H9 (cell line): Measurements from ENCODE around the gene RBM34. TPM values are rescaled to one million over a fixed set of nuclear protein-coding genes. Genes with fewer than 3 reads are reported as not detected.

Experiments used
- DNase-seq: peaks from one replicate; pipeline ENCODE4 v3.0.0-alpha.2; 2017
- H2AFZ ChIP-seq: one replicate; pipeline ENCODE4 v1.6.1; 2013; ENCODE audit warnings: mild to moderate bottlenecking, low read length, control low read depth, moderate library complexity
- H2AK5ac ChIP-seq: 2 replicates; pipeline ENCODE4 v1.6.1; 2013; ENCODE audit warnings: low read length, control low read depth, mixed read lengths; ENCODE audit not compliant: insufficient read length
- H2BK120ac ChIP-seq: one replicate; pipeline ENCODE4 v1.6.1; 2013; ENCODE audit warnings: low read depth, mild to moderate bottlenecking, low read length, control low read depth, inconsistent platforms; ENCODE audit not compliant: poor library complexity, severe bottlenecking
- H2BK12ac ChIP-seq: 2 replicates; pipeline ENCODE4 v1.6.1; 2013; ENCODE audit warnings: low read length, control low read depth, mixed read lengths, low read depth; ENCODE audit not compliant: insufficient read length
- H2BK15ac ChIP-seq: 2 replicates; pipeline ENCODE4 v1.6.1; 2013; ENCODE audit warnings: low read depth, low read length, control low read depth
- H2BK20ac ChIP-seq: one replicate; pipeline ENCODE4 v1.6.1; 2013; ENCODE audit warnings: low read depth, mild to moderate bottlenecking, low read length, control low read depth, inconsistent platforms; ENCODE audit not compliant: poor library complexity, severe bottlenecking
- H2BK5ac ChIP-seq: 2 replicates; pipeline ENCODE4 v1.6.1; 2013; ENCODE audit warnings: low read length, control low read depth, mixed read lengths; ENCODE audit not compliant: insufficient read length
- H3K14ac ChIP-seq: 2 replicates; pipeline ENCODE4 v1.6.1; 2013; ENCODE audit warnings: low read length, control low read depth; ENCODE audit not compliant: insufficient read depth
- H3K18ac ChIP-seq: 2 replicates; pipeline ENCODE4 v1.6.1; 2013; ENCODE audit warnings: low read depth, mild to moderate bottlenecking, mixed read lengths, low read length, control low read depth; ENCODE audit not compliant: insufficient read length
- H3K23ac ChIP-seq: 2 replicates; pipeline ENCODE4 v1.6.1; 2013; ENCODE audit warnings: low read length, control low read depth, mixed read lengths, low read depth; ENCODE audit not compliant: insufficient read length
- H3K23me2 ChIP-seq: 2 replicates; pipeline ENCODE4 v1.6.1; 2013; ENCODE audit warnings: low read depth, mild to moderate bottlenecking, mixed read lengths, low read length, control low read depth; ENCODE audit not compliant: insufficient read length, poor library complexity, severe bottlenecking
- H3K27ac ChIP-seq: 2 replicates; pipeline ENCODE4 v1.5.1; 2013; ENCODE audit warnings: low read length, control low read depth, mixed read lengths, low read depth; ENCODE audit not compliant: insufficient read length
- H3K27me3 ChIP-seq: 2 replicates; pipeline ENCODE4 v1.6.1; 2013; ENCODE audit warnings: low read length, control low read depth, inconsistent platforms; ENCODE audit not compliant: insufficient read depth
- H3K4ac ChIP-seq: 2 replicates; pipeline ENCODE4 v1.6.1; 2013; ENCODE audit warnings: low read depth, mild to moderate bottlenecking, control low read depth, inconsistent platforms, low read length, moderate library complexity
- H3K4me1 ChIP-seq: 2 replicates; pipeline ENCODE4 v1.6.1; 2013; ENCODE audit warnings: low read length, control low read depth, inconsistent platforms; ENCODE audit not compliant: insufficient read depth
- H3K4me2 ChIP-seq: 2 replicates; pipeline ENCODE4 v1.6.1; 2013; ENCODE audit warnings: low read length, control low read depth, mixed read lengths; ENCODE audit not compliant: insufficient read length, insufficient read depth
- H3K56ac ChIP-seq: 2 replicates; pipeline ENCODE4 v1.6.1; 2013; ENCODE audit warnings: low read depth, mild to moderate bottlenecking, mixed read lengths, low read length, control low read depth; ENCODE audit not compliant: insufficient read length
- H3K79me1 ChIP-seq: 2 replicates; pipeline ENCODE4 v1.6.1; 2013; ENCODE audit warnings: low read depth, mild to moderate bottlenecking, moderate library complexity, low read length, control low read depth, inconsistent platforms; ENCODE audit not compliant: insufficient read depth, poor library complexity, severe bottlenecking
- H3K79me2 ChIP-seq: 2 replicates; pipeline ENCODE4 v1.6.1; 2013; ENCODE audit warnings: low read length, control low read depth, inconsistent platforms; ENCODE audit not compliant: insufficient read depth
- H3K9ac ChIP-seq: 2 replicates; pipeline ENCODE4 v1.6.1; 2013; ENCODE audit warnings: low read length, control low read depth, mixed read lengths; ENCODE audit not compliant: insufficient read length; ENCODE audit errors: extremely low read depth
- H3K9me3 ChIP-seq: one replicate; pipeline ENCODE4 v1.6.1; 2013; ENCODE audit warnings: low read depth, low read length, inconsistent platforms; ENCODE audit not compliant: control insufficient read depth
- H3T11ph ChIP-seq: one replicate; pipeline ENCODE4 v1.6.1; 2013; ENCODE audit warnings: mild to moderate bottlenecking, low read length, control low read depth, inconsistent platforms
- H4K20me1 ChIP-seq: one replicate; pipeline ENCODE4 v1.6.1; 2013; ENCODE audit not compliant: control insufficient read depth, insufficient read length, insufficient read depth
- H4K5ac ChIP-seq: 2 replicates; pipeline ENCODE4 v1.6.1; 2013; ENCODE audit warnings: low read depth, mild to moderate bottlenecking, mixed read lengths, low read length, control low read depth; ENCODE audit not compliant: insufficient read length
- H4K8ac ChIP-seq: replicated peaks from 2 replicates; pipeline ENCODE4 v1.6.1; 2013; ENCODE audit warnings: low read length, control low read depth, mixed read lengths, low read depth; ENCODE audit not compliant: insufficient read length
- H4K91ac ChIP-seq: 2 replicates; pipeline ENCODE4 v1.6.1; 2013; ENCODE audit warnings: low read depth, mild to moderate bottlenecking, moderate library complexity, mixed read lengths, low read length, control low read depth; ENCODE audit not compliant: insufficient read length
- H3K27ac Mint-ChIP-seq, 3 experiments: 2 replicates in 2 of 3; 3 replicates in 1 of 3; pipeline ENCODE4 v1.8.0; 2020 to 2021; ENCODE audit warnings: mixed read lengths in 3 of 3, mild to moderate bottlenecking in 1 of 3, moderate library complexity in 1 of 3
- H3K27me3 Mint-ChIP-seq: 2 replicates; pipeline ENCODE4 v1.8.0; 2021; ENCODE audit warnings: low read depth, mild to moderate bottlenecking, moderate library complexity, mixed read lengths
- H3K36me3 Mint-ChIP-seq, 3 experiments: 2 replicates in 2 of 3; 3 replicates in 1 of 3; pipeline ENCODE4 v1.8.0; 2020 to 2021; ENCODE audit warnings: low read depth in 3 of 3, mixed read lengths in 3 of 3; ENCODE audit not compliant: insufficient read depth in 1 of 3
- H3K4me1 Mint-ChIP-seq, 2 experiments: 2 replicates each; pipeline ENCODE4 v1.8.0; 2020; ENCODE audit warnings: mixed read lengths in 2 of 2
- H3K4me3 Mint-ChIP-seq, 2 experiments: 2 replicates in 1 of 2; 3 replicates in 1 of 2; pipeline ENCODE4 v1.8.0; 2020 to 2021; ENCODE audit warnings: mild to moderate bottlenecking in 2 of 2, mixed read lengths in 2 of 2, moderate library complexity in 1 of 2
- H3K9me3 Mint-ChIP-seq, 2 experiments: 2 replicates in 1 of 2; 3 replicates in 1 of 2; pipeline ENCODE4 v1.8.0; 2020; ENCODE audit warnings: mild to moderate bottlenecking in 2 of 2, mixed read lengths in 2 of 2, moderate library complexity in 1 of 2
- WGBS: extraction: QIAGEN DNeasy Blood & Tissue Kit; methylation state at CpG from one replicate; pipeline ENCODE4 v1.1.7; 2013; ENCODE audit warnings: missing lambda C conversion rate, low lambda C conversion rate, mixed read lengths; ENCODE audit not compliant: insufficient read length; ENCODE audit errors: extremely low coverage; 5-methylcytosine and 5-hydroxymethylcytosine counted together
- total RNA-seq: library from RNA; stranded (reverse); gene quantifications from 2 replicates; pipeline ENCODE4 v1.2.1, GENCODE V29; 2021
- TF ChIP-seq, protein P1 (sequence below): fragments of 200-600 bp; sonication (generic); conservative IDR thresholded peaks from 3 replicates; pipeline ENCODE4 v1.8.0; 2021; ENCODE audit warnings: antibody characterized with exemption, mild to moderate bottlenecking

Gene RBM34
- total RNA-seq, 1 experiment from 2014 or later, result 121 TPM

DNA sequence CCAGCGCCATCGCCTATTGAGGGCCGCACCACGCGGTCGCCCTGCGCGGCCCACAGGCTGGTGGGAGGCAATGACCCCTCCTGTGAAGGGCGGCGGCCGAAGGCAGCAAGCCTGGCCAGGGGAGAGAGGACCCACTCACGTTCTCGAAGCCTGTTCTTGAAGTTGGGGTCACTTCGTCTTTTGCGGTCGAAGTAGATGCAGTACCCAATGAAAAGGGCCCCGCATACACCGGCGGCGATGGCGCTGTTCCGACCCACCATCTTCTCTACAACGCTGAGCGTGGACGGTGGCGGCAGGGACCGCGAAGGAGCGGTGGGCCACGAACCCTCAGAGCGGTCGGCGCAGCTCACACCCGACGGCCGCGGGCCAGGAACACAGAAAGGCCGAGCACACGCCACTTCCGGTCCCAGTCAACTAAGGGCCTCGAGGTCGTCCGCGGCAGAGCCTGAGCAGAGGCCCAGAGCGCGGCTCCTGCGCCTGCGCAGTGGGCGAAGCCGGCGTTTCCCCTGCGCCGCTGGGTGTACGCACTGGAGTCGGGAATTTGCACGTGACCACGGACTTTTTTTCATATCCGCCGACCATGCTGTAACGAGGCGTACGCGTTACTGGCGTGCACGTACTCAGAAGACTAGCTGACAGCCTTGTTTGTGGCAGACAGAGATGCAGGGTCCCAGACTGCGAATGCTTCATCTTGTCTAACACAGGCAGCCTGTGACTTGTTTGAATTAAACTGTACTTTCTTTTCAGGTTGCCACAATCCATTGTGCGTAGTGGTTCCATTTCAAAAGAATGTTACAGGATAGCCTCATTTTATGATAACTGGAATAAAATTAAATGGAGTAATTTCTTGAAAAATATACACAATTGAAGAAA lies 32.4 kb downstream of the RBM34 start, which contains the start of gene TOMM20:
TSS of gene TOMM20 (minus strand) at position 382 of the 873 bp plus-strand sequence. CDS start at position 260, 122 bp downstream.
- TF ChIP-seq, protein P1, sequence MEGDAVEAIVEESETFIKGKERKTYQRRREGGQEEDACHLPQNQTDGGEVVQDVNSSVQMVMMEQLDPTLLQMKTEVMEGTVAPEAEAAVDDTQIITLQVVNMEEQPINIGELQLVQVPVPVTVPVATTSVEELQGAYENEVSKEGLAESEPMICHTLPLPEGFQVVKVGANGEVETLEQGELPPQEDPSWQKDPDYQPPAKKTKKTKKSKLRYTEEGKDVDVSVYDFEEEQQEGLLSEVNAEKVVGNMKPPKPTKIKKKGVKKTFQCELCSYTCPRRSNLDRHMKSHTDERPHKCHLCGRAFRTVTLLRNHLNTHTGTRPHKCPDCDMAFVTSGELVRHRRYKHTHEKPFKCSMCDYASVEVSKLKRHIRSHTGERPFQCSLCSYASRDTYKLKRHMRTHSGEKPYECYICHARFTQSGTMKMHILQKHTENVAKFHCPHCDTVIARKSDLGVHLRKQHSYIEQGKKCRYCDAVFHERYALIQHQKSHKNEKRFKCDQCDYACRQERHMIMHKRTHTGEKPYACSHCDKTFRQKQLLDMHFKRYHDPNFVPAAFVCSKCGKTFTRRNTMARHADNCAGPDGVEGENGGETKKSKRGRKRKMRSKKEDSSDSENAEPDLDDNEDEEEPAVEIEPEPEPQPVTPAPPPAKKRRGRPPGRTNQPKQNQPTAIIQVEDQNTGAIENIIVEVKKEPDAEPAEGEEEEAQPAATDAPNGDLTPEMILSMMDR, result no peak
- Histone ChIP-seq H4K20me1 (no peaks in the 10 kb centered on the region), H2AK5ac (no peak within 1 kb of the TSS), H3K9ac (peak within 1 kb of the TSS; percentile 96), H3K9me3 (no peaks in the 10 kb centered on the region), H3T11ph (no peak within 1 kb of the TSS), H2BK20ac (no peak within 1 kb of the TSS), H3K14ac (peak within 1 kb of the TSS; percentile 84), H2BK12ac (no peak within 1 kb of the TSS), H3K18ac (peak within 1 kb of the TSS; percentile 91), H4K8ac (no peak within 1 kb of the TSS), H2BK120ac (peak within 1 kb of the TSS; percentile 26), H2BK15ac (no peak within 1 kb of the TSS), H3K4me1 (no peaks in the 10 kb centered on the region), H4K5ac (peak within 1 kb of the TSS; percentile 56), H3K4me2 (peak within 1 kb of the TSS; percentile 77), H3K79me1 (no peaks in the 10 kb centered on the region), H3K23ac (no peak within 1 kb of the TSS), H3K4ac (peak within 1 kb of the TSS; percentile 70), H2AFZ (no peak within 1 kb of the TSS), H4K91ac (no peak within 1 kb of the TSS), H3K27me3 (no peaks in the 10 kb centered on the region), H3K56ac (no peak within 1 kb of the TSS), H3K27ac (no peak within 1 kb of the TSS), H3K23me2 (peaks cover 4% of the 10 kb centered on the region), H2BK5ac (no peak within 1 kb of the TSS), H3K79me2 (peaks cover 40% of the 10 kb centered on the region)
- H3K9me3 Mint-ChIP-seq, result 0 out of 5 replicates have a peak, but pooled peaks cover 0 to 3% of the 10 kb centered on the region in 2 experiments
- WGBS, result no CpG with 5 or more reads among the region's 67 CpGs
- peak within 1 kb of the TSS; percentile 97 to 99 for H3K4me3 Mint-ChIP-seq
- DNase-seq, result peak; percentile 98
- peaks cover 36 to 65% (median 57%) of the 10 kb centered on the region in 3 experiments for H3K36me3 Mint-ChIP-seq
- peaks cover 15 to 27% of the 10 kb centered on the region in 2 experiments for H3K4me1 Mint-ChIP-seq
- no peaks in the 10 kb centered on the region for H3K27me3 Mint-ChIP-seq
- peak within 1 kb of the TSS; percentile 96 to 99 (median 99) for H3K27ac Mint-ChIP-seq
